ENCODE measurements around the gene CXorf65.

CXorf65 gene

GRCh38 chrX:71060127-71060526 lies 46.4 kb downstream of the CXorf65 start:
- no peak for DNase-seq (ENCODE audit: low read depth)

- no peak for DNase-seq (ENCODE audit: low read depth)
Measured at GRCh38 chrX:71057848-71058530, 48.6 kb downstream of the CXorf65 start.

GRCh38 chrX:71056867-71057266 lies 49.7 kb downstream of the CXorf65 start:
- no peak for DNase-seq (ENCODE audit: low read depth)

All from stimulated activated CD8-positive, alpha-beta memory T cell treated with anti-CD3 and anti-CD28 coated beads, Interleukin-12 subunit alpha, Interleukin-12 subunit beta, amount 100 ng/mL, for 1 hour (primary cell).